H1 (cell line): Measurements from ENCODE around the gene RCOR2. TPM values are rescaled to one million over a fixed set of nuclear protein-coding genes. Genes with fewer than 3 reads are reported as not detected.

ENCODE experiments used
- CTCF ChIA-PET: fragments of 300-600 bp; sonication (Branson Sonifier 250); formaldehyde crosslinking; loops from one replicate; lab custom pipeline; 2021; ENCODE audit not compliant: partially characterized antibody; lab: Charles Lee
- POLR2A ChIA-PET: fragments of 300-600 bp; sonication (Branson Sonifier 250); formaldehyde crosslinking; loops from one replicate; lab custom pipeline; 2021; ENCODE audit warnings: inconsistent platforms; ENCODE audit not compliant: partially characterized antibody; lab: Charles Lee
- DNase-seq, 2 experiments: peaks; one replicate each; pipeline versions ENCODE4 v3.0.0 to v3.0.0-alpha.2; 2010 to 2022; ENCODE audit warnings: low spot score in 2 of 2, low read depth in 1 of 2, mixed read lengths in 1 of 2
- FAIRE-seq: peaks from 2 replicates; lab custom pipeline; 2011; peaks lifted over from hg19 to GRCh38; lab: Jason Lieb, UNC
- H2AFZ ChIP-seq: 2 replicates; pipeline ENCODE4 v1.8.1; 2012; ENCODE audit warnings: low read length, inconsistent platforms
- H2AK5ac ChIP-seq: 2 replicates; pipeline ENCODE4 v1.6.1; 2013; ENCODE audit warnings: low read depth, low read length
- H2BK120ac ChIP-seq: replicated peaks from 2 replicates; pipeline ENCODE3; 2013; ENCODE audit warnings: low read depth, low read length, inconsistent platforms
- H2BK12ac ChIP-seq: 2 replicates; pipeline ENCODE4 v1.6.1; 2013; ENCODE audit warnings: low read depth, low read length
- H2BK15ac ChIP-seq: 2 replicates; pipeline ENCODE4 v1.6.1; 2013; ENCODE audit warnings: low read length
- H2BK20ac ChIP-seq: 2 replicates; pipeline ENCODE4 v1.6.1; 2013; ENCODE audit warnings: low read length
- H2BK5ac ChIP-seq: 2 replicates; pipeline ENCODE4 v1.6.1; 2013; ENCODE audit warnings: low read depth, low read length
- H3K14ac ChIP-seq: 2 replicates; pipeline ENCODE4 v1.6.1; 2013; ENCODE audit warnings: inconsistent platforms; ENCODE audit not compliant: insufficient read length
- H3K18ac ChIP-seq: 2 replicates; pipeline ENCODE4 v1.6.1; 2013; ENCODE audit warnings: low read length; ENCODE audit errors: extremely low read depth
- H3K23ac ChIP-seq: 2 replicates; pipeline ENCODE4 v1.6.1; 2013; ENCODE audit warnings: inconsistent platforms; ENCODE audit not compliant: insufficient read length
- H3K23me2 ChIP-seq: 2 replicates; pipeline ENCODE4 v1.6.1; 2013; ENCODE audit warnings: low read depth, low read length
- H3K27ac ChIP-seq: 2 replicates; pipeline ENCODE4 v1.6.1; 2011; ENCODE audit warnings: low read depth, low read length, inconsistent platforms
- H3K27me3 ChIP-seq, 4 experiments: replicated peaks in 1 of 4; 1 replicate in 1 of 4; 2 replicates in 3 of 4; pipeline versions ENCODE4 v1.6.1 to v1.8.1; 2011 to 2013; ENCODE audit warnings: low read length in 3 of 4, mild to moderate bottlenecking in 3 of 4, inconsistent platforms in 2 of 4, mixed read lengths in 2 of 4, moderate library complexity in 1 of 4; ENCODE audit not compliant: control insufficient read depth in 3 of 4, insufficient read depth in 3 of 4; ENCODE audit errors: extremely low read depth in 1 of 4
- H3K36me3 ChIP-seq, 4 experiments: 2 replicates each; pipeline versions ENCODE4 v1.6.1 to v1.8.1; 2011 to 2013; ENCODE audit warnings: mild to moderate bottlenecking in 4 of 4, low read length in 3 of 4, moderate library complexity in 2 of 4, control low read depth in 1 of 4, inconsistent platforms in 1 of 4; ENCODE audit not compliant: insufficient read depth in 4 of 4, control insufficient read depth in 2 of 4
- H3K4ac ChIP-seq: replicated peaks from 2 replicates; pipeline ENCODE3; 2013; ENCODE audit warnings: low read length, low read depth, mixed read lengths, inconsistent platforms; ENCODE audit not compliant: insufficient read length
- H3K4me1 ChIP-seq, 4 experiments: replicated peaks in 1 of 4; 1 replicate in 1 of 4; 2 replicates in 3 of 4; pipeline versions ENCODE4 v1.6.1 to v1.8.1; 2011 to 2013; ENCODE audit warnings: low read length in 3 of 4, inconsistent platforms in 2 of 4, mixed read lengths in 1 of 4; ENCODE audit not compliant: insufficient read depth in 4 of 4, control insufficient read depth in 3 of 4
- H3K4me2 ChIP-seq, 2 experiments: 2 replicates each; pipeline versions ENCODE4 v1.6.1 to v1.8.1; 2011 to 2013; ENCODE audit warnings: low read depth in 2 of 2, low read length in 2 of 2, control low read depth in 1 of 2, inconsistent platforms in 1 of 2, mild to moderate bottlenecking in 1 of 2; ENCODE audit not compliant: insufficient read depth in 1 of 2
- H3K4me3 ChIP-seq, 4 experiments: fragments of 200-600, 300-600 bp in 1 of 4; sonication (generic), shearing (Covaris generic), sonication (Bioruptor Twin) in 1 of 4; 2 replicates each; pipeline versions ENCODE4 v1.5.1 to v1.8.1; 2011 to 2016; ENCODE audit warnings: low read length in 4 of 4, low read depth in 3 of 4, control low read depth in 2 of 4, inconsistent platforms in 2 of 4, mild to moderate bottlenecking in 2 of 4, mixed read lengths in 1 of 4, moderate library complexity in 1 of 4; ENCODE audit not compliant: insufficient read depth in 2 of 4; ENCODE audit errors: extremely low read depth in 1 of 4
- H3K56ac ChIP-seq: replicated peaks from 2 replicates; pipeline ENCODE3; 2013; ENCODE audit warnings: low read depth, mild to moderate bottlenecking, mixed read lengths, low read length, inconsistent platforms; ENCODE audit not compliant: insufficient read length
- H3K79me1 ChIP-seq: 2 replicates; pipeline ENCODE4 v1.6.1; 2013; ENCODE audit warnings: low read depth, low read length, control low read depth
- H3K79me2 ChIP-seq, 2 experiments: 2 replicates each; pipeline versions ENCODE4 v1.6.1 to v1.8.1; 2012 to 2013; ENCODE audit warnings: low read length in 2 of 2, mild to moderate bottlenecking in 2 of 2, inconsistent platforms in 1 of 2; ENCODE audit not compliant: insufficient read depth in 2 of 2, control insufficient read depth in 1 of 2
- H3K9ac ChIP-seq, 4 experiments: replicated peaks in 1 of 4; 1 replicate in 1 of 4; 2 replicates in 3 of 4; pipeline versions ENCODE4 v1.6.1 to v1.8.1; 2011 to 2013; ENCODE audit warnings: low read depth in 3 of 4, low read length in 3 of 4, control low read depth in 2 of 4, mild to moderate bottlenecking in 2 of 4, moderate library complexity in 2 of 4, inconsistent platforms in 1 of 4; ENCODE audit errors: extremely low read depth in 1 of 4
- H3K9me3 ChIP-seq, 2 experiments: 2 replicates each; pipeline versions ENCODE4 v1.6.1 to v1.8.1; 2012 to 2013; ENCODE audit warnings: mild to moderate bottlenecking in 2 of 2, moderate library complexity in 2 of 2, control low read depth in 1 of 2, inconsistent platforms in 1 of 2, low read depth in 1 of 2, low read length in 1 of 2, mixed read lengths in 1 of 2; ENCODE audit not compliant: insufficient read depth in 2 of 2
- H4K20me1 ChIP-seq, 2 experiments: replicated peaks in 1 of 2; 2 replicates each; pipeline versions ENCODE3 to v1.8.1; 2011 to 2013; ENCODE audit warnings: inconsistent platforms in 2 of 2, low read length in 2 of 2, mild to moderate bottlenecking in 1 of 2; ENCODE audit not compliant: insufficient read depth in 2 of 2, control insufficient read depth in 1 of 2
- H4K5ac ChIP-seq: 2 replicates; pipeline ENCODE4 v1.6.1; 2013; ENCODE audit warnings: low read length, low read depth, mixed read lengths, inconsistent platforms; ENCODE audit not compliant: insufficient read length
- H4K8ac ChIP-seq: 2 replicates; pipeline ENCODE4 v1.8.0; 2013; ENCODE audit warnings: mild to moderate bottlenecking, moderate library complexity, low read length, inconsistent platforms; ENCODE audit not compliant: insufficient read depth; ENCODE audit errors: extremely low read depth
- H4K91ac ChIP-seq: replicated peaks from 2 replicates; pipeline ENCODE3; 2013; ENCODE audit warnings: low read length, mixed read lengths, inconsistent platforms; ENCODE audit not compliant: insufficient read length
- BACH1 ChIP-seq: IDR thresholded peaks from 2 replicates; pipeline ENCODE4 v1.6.1; 2012; ENCODE audit warnings: low read length, improper control_type of control experiment
- CHD1 ChIP-seq: IDR thresholded peaks from 2 replicates; pipeline ENCODE4 v1.6.1; 2012; ENCODE audit warnings: low read depth, low read length, improper control_type of control experiment
- GTF2F1 ChIP-seq: IDR thresholded peaks from 2 replicates; pipeline ENCODE4 v1.6.1; 2012; ENCODE audit warnings: low read depth, low read length, improper control_type of control experiment, borderline replicate concordance
- KDM4A ChIP-seq: IDR thresholded peaks from one replicate; pipeline ENCODE4 v1.7.1; 2012; ENCODE audit warnings: low read depth, mild to moderate bottlenecking, moderate library complexity, low read length, inconsistent platforms; ENCODE audit not compliant: severe bottlenecking
- POLR2A ChIP-seq, 2 experiments: IDR thresholded peaks; 1 replicate in 1 of 2; 2 replicates in 1 of 2; pipeline ENCODE4 v1.6.1; 2011; ENCODE audit warnings: low read depth in 2 of 2, low read length in 2 of 2, mild to moderate bottlenecking in 2 of 2; ENCODE audit errors: control extremely low read depth in 1 of 2
- POU5F1 ChIP-seq: IDR thresholded peaks from 2 replicates; pipeline ENCODE4 v1.6.1; 2011; ENCODE audit warnings: low read depth, mild to moderate bottlenecking, low read length, moderate library complexity
- SIX5 ChIP-seq: IDR thresholded peaks from 2 replicates; pipeline ENCODE4 v1.6.1; 2011; ENCODE audit warnings: mild to moderate bottlenecking, low read depth, low read length
- SUZ12 ChIP-seq: fragments of 200-600 bp; sonication (generic); IDR thresholded peaks from 2 replicates; pipeline ENCODE4 v1.6.1; 2012; ENCODE audit warnings: mild to moderate bottlenecking, inconsistent platforms, low read length, moderate library complexity, mixed read lengths
- TEAD4 ChIP-seq: IDR thresholded peaks from 2 replicates; pipeline ENCODE4 v1.6.1; 2012; ENCODE audit warnings: low read depth, low read length, inconsistent platforms, mixed read lengths
- WGBS, 2 experiments: shearing (Covaris generic) in 1 of 2; methylation state at CpG; one replicate each; pipeline versions ENCODE4 v1.1.6 to v1.1.7; 2013 to 2015; ENCODE audit warnings: low lambda C conversion rate in 2 of 2, mixed read lengths in 2 of 2, inconsistent platforms in 1 of 2, low coverage in 1 of 2, missing lambda C conversion rate in 1 of 2; ENCODE audit not compliant: insufficient replicate concordance in 2 of 2, insufficient coverage in 1 of 2, insufficient read length in 1 of 2; ENCODE audit errors: extremely low coverage in 1 of 2, missing lambda C conversion rate in 1 of 2; 5-methylcytosine and 5-hydroxymethylcytosine counted together
- polyA plus RNA-seq, 7 experiments: library from polyadenylated mRNA; depleted of rRNA in 3 of 7; stranded (reverse) in 5 of 7; unstranded in 2 of 7; fragments of >200 nt in 5 of 7; fragments of 200-250 nt in 2 of 7; gene quantifications; 1 replicate in 5 of 7; 2 replicates in 1 of 7; 4 replicates in 1 of 7; pipeline versions ENCODE4 v1.2.1 to v1.2.3, GENCODE V29; 2011 to 2013; ENCODE audit warnings: missing spikeins in 2 of 7, mixed read lengths in 2 of 7
- total RNA-seq: library from RNA; stranded (reverse); fragmentation: NEBNext Ultra II Directional; extraction: Animal tissue kit (Norgen Biotek cat#: 25700); gene quantifications from 2 replicates; pipeline ENCODE4 v1.2.1, GENCODE V29; 2021

RCOR2 gene
- total and polyA plus RNA-seq, 2 of the 8 experiments (the other 6 are each of a cell fraction or from before 2014, with no cell fraction given), result 54.6 to 78.0 TPM

GRCh38 chr11:63866211-63866610 is 50.8 kb downstream of the RCOR2 start:
- ChIA-PET CTCF (interaction anchor here (1.0 to 4.4 kb wide), 8 partner anchors 9 to 73 kb away, joined by 3 to 21 read pairs (median 11); partner anchors contain the start of gene MARK2), POLR2A (interaction anchor here (0.9 to 1.6 kb wide), 2 partner anchors 8 to 10 kb away, joined by 3 read pairs; no protein-coding TSS in a partner anchor)
- Histone ChIP-seq H2BK12ac (no peak overlapping the region), H3K4me3 (no peak overlapping the region), H3K79me2 (peaks cover 9 to 87% of the 10 kb centered on the region in 2 experiments; a peak in 3 of 4 replicates), H3K18ac (no peak overlapping the region), H3K4ac (no peak overlapping the region), H2BK120ac (no peak overlapping the region), H2BK20ac (no peak overlapping the region), H3K4me1 (peaks cover 0 to 16% (median 4%) of the 10 kb centered on the region in 4 experiments; a peak in 6 of 7 replicates), H2AFZ (no peak overlapping the region), H3K27ac (no peak overlapping the region), H3K27me3 (no peaks in the 10 kb centered on the region), H3K9me3 (no peaks in the 10 kb centered on the region), H4K8ac (no peak overlapping the region), H2AK5ac (no peak overlapping the region), H3K14ac (no peak overlapping the region), H3K9ac (no peak overlapping the region), H2BK15ac (no peak overlapping the region), H4K20me1 (peaks cover 7 to 30% of the 10 kb centered on the region in 2 experiments), H3K23ac (no peak overlapping the region), H3K79me1 (peaks cover 16% of the 10 kb centered on the region), H3K36me3 (peaks cover 0 to 5% (median 0%) of the 10 kb centered on the region in 4 experiments; a peak in 1 of 8 replicates), H4K5ac (no peak overlapping the region), H3K4me2 (no peak overlapping the region), H3K56ac (no peak overlapping the region), H2BK5ac (no peak overlapping the region), H3K23me2 (no peaks in the 10 kb centered on the region), H4K91ac (no peak overlapping the region)
- no peak for TF ChIP-seq SIX5
- TF ChIP-seq BACH1, result no peak
- TF ChIP-seq POLR2A (IDR thresholded peaks at IDR 0.05; ENCODE audit: control extremely low read depth in 1 of 2, low read depth in 2 of 2, low read length in 2 of 2), result no peak
- no peak for TF ChIP-seq TEAD4
- no peak for TF ChIP-seq SUZ12
- TF ChIP-seq GTF2F1, result no peak
- no peak for TF ChIP-seq KDM4A
- no peak for TF ChIP-seq CHD1
- TF ChIP-seq POU5F1, result no peak
- WGBS, 2 experiments, result 100% methylated on average over 4 of the region's 4 CpGs; no CpG with 5 or more reads in 1 of the 2 experiments
- FAIRE-seq (no peak), DNase-seq (no peak)
